ENCODE data around the gene KSR2.

The KSR2 gene

GRCh38 chr12:117860111-117860510 lies 108.7 kb downstream of the KSR2 start:
- TF ChIP-seq CTCF (IDR thresholded peaks at IDR 0.05), result no peak

- peak; percentile 49 for TF ChIP-seq CTCF (IDR thresholded peaks at IDR 0.05)
Observed at GRCh38 chr12:117857632-117858612, 110.9 kb downstream of the KSR2 start.

- no peak for TF ChIP-seq CTCF (IDR thresholded peaks at IDR 0.05)
Observed at GRCh38 chr12:117855165-117855564, 113.6 kb downstream of the KSR2 start.

GRCh38 chr12:117854339-117855012 lies 114.3 kb downstream of the KSR2 start:
- peak; percentile 91 for TF ChIP-seq CTCF (IDR thresholded peaks at IDR 0.05)

GRCh38 chr12:117853600-117853999 lies 115.2 kb downstream of the KSR2 start:
- no peak for TF ChIP-seq CTCF (IDR thresholded peaks at IDR 0.05)

- TF ChIP-seq CTCF (IDR thresholded peaks at IDR 0.05), result peak; percentile 94
Observed at GRCh38 chr12:117850048-117850447, 118.7 kb downstream of the KSR2 start.

GRCh38 chr12:117847371-117847770 lies 121.4 kb downstream of the KSR2 start:
- no peak for TF ChIP-seq CTCF (IDR thresholded peaks at IDR 0.05)
